Subcutaneous adipose tissue (tissue), 4 donors: Measurements from ENCODE around the gene PRDM8. TPM values are rescaled to one million over a fixed set of nuclear protein-coding genes. Genes with fewer than 3 reads are reported as not detected.

Experiments used
- CTCF ChIP-seq: fragments of 450-650 bp; IDR thresholded peaks from one replicate; pipeline ENCODE4 v1.5.1; 2016; ENCODE audit warnings: low read depth, mild to moderate bottlenecking, control low read depth, antibody characterized with exemption, moderate library complexity
- total RNA-seq, 4 donors: library from RNA; depleted of rRNA; stranded (reverse); fragments of >200 nt; gene quantifications; one replicate each; pipeline ENCODE4 v1.1.0, GENCODE V29; 2016

PRDM8 gene
- total RNA-seq, 4 donors from 2014 or later = 2.1 to 8.1 (median 4.7) TPM

GRCh38 chr4:80156410-80156809, 40.9 kb upstream of the PRDM8 start:
- TF ChIP-seq CTCF = no peak

DNA sequence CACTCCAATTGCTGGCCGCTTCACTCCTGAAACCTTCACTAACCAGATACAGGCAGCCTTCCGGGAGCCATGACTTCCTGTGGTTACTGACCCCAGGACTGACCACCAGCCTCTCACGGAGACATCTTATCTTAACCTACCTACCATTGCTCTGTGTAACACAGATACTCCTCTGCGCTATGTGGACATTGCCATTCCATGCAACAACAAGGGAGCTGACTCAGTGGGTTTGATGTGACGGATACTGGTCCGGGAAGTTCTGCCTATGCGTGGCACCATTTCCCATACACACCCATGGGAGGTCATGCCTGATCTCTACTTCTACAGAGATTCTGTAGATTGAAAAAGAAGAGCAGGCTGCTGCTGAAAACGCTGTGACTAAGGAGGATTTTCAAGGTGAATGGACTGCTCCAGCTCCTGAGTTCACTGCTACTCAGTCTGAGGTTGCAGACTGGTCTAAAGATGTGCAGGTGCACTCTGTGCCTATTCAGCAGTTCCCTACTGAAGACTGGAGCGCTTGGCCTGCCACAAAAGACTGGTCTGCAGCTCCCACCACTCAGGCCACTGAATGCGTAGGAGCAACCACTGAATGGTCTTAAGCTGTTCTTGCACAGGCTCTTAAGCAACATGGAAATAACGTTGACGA, 35.8 kb upstream of the PRDM8 start:
- TF ChIP-seq CTCF = no peak

DNA sequence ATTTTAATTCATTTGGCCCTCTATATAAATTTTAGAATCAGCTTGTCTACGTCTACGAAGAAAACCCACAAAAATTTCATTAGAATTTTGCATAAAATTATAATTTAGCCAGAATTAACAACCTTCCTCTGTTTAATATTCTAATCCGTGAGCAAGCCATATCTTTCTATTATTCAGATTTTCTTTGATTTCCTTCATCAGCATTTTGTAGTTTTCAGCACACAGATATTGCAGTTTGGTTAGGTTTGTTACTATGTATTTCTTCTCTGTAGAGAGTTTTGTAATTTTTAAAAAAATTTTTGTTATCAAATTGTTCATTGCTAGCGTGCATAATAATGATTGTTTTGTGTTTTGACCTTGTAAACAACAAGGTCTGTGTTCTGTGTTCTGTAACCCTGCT, 34.9 kb upstream of the PRDM8 start:
- TF ChIP-seq CTCF = no peak

- TF ChIP-seq CTCF = no peak
Observed at GRCh38 chr4:80165855-80166254, 31.4 kb upstream of the PRDM8 start.

DNA sequence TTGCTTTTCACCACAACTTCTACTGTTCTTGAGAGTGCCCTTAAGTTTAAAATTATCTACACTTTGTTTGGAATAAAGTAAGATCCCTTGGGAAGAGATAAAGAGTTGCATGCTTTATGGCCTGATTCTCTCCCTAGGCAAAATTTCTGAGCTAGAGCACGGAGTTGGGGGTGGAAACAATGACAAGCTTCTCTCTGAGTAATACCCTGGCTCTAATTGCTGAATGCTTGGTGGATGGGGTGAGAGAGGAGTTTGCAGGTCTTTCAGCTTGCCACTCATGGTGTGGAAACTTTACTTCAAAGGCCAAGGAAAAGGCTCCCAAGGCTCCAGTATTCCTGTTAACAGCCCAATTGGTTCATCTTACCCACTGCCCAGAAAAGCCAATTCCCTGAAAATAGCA, 26.1 kb upstream of the PRDM8 start:
- no peak for TF ChIP-seq CTCF

DNA sequence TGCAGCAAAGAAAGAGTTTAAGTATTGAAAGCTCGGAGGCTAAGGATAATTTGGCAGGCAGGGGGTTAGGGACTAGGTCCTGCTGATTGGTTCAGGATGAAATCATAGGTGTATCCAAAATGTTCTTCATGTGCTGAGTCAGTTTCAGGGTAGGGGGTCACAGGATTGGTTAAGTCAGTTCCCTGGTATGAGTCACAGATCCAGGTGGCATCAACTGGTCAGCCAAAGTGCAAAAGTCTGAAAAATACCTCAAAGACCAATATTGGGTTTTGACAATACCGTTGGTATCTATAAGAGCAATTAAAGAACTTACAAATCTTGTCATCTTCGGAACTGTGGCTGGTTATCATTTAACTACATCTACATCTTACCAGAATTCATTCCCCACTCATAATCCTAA, 25.6 kb upstream of the PRDM8 start:
- TF ChIP-seq CTCF = no peak

DNA sequence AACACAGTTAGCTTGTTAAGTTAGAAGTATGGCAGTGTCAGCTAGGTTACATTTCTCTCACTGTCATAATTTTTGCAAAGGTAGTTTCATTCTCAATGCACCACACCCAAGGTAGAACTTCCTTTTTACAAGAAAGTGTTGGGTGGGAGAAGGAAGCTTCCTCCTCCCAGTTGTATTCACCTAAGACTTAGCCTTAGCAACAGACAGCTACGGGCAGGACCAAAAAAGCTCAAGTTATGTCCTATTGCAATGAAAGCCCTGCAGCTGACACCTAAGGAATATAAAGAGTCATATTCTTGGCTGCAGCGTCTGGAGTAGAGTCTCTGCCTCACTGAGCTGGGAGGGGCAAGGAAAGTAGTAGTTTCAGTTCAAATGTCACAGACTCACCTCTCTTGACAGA, 25.1 kb upstream of the PRDM8 start:
- no peak for TF ChIP-seq CTCF
